Stimulated activated CD8-positive, alpha-beta memory T cell treated with anti-CD3 and anti-CD28 coated beads, Interleukin-2, amount 100 ng/mL, for 1 hour (primary cell): ENCODE results near the gene EFHC2.

Experiments used
- DNase-seq, 2 donors: peaks; one replicate each; pipeline ENCODE4 v3.0.0-alpha.2; 2020; ENCODE audit warnings: low read depth in 2 of 2

The EFHC2 gene

DNA sequence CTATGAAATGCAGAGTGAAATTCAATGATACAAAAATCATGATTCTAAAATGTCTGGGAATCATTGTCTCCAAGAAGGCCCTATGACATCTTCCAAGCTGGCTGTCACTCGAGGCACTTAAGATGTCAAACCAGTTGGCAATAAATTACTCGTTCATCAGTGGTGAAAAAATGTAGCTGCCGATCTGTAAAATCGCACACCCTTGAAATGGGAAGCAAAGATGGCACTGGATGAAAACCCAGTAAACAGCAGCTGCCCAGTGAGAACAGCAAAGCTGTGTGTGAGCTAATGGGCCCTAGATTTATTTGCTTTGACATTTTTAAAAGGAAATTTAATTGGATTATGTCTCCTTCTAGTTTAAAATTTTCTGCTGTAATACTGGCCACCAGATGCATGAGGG lies 188.3 kb downstream of the EFHC2 start:
- DNase-seq: no peak

DNA sequence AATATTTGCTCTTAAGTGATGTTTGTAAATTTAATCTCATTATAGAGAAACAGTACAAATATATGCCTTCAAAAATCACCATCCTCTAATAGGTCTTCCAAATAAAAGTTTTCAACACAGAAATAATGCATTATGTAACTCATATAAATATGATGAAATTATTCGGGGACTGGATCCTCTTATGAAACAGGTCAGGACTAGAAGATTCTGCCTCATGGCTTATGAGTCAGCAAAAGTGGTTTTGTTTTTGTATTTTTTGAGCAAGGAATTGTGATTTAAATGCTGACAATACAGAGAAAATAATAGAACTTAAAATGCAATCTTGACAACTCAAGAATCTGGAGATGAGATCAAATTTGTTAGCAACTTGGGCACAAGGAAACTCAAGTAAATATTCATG lies 190.6 kb downstream of the EFHC2 start:
- DNase-seq: no peak

DNA sequence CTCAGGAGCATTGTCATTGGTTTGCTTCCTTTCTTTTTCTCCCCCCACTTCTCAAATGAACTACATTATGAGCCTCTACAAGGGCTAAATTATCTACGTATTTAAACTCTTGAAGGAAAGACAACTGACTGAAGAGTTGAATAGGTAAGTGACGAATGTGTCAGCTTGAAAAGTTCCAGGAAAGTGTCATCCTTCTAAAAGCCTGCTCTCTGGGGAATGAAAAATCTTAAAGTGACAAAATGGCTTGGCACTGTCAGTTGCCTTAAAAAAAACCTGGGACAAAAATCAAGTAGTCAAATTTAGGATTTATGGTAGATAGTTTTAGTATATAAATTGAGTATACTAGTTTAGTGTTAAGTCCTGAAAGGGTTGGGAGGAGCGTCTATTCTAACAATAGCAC lies 196.3 kb downstream of the EFHC2 start:
- no peak for DNase-seq

DNA sequence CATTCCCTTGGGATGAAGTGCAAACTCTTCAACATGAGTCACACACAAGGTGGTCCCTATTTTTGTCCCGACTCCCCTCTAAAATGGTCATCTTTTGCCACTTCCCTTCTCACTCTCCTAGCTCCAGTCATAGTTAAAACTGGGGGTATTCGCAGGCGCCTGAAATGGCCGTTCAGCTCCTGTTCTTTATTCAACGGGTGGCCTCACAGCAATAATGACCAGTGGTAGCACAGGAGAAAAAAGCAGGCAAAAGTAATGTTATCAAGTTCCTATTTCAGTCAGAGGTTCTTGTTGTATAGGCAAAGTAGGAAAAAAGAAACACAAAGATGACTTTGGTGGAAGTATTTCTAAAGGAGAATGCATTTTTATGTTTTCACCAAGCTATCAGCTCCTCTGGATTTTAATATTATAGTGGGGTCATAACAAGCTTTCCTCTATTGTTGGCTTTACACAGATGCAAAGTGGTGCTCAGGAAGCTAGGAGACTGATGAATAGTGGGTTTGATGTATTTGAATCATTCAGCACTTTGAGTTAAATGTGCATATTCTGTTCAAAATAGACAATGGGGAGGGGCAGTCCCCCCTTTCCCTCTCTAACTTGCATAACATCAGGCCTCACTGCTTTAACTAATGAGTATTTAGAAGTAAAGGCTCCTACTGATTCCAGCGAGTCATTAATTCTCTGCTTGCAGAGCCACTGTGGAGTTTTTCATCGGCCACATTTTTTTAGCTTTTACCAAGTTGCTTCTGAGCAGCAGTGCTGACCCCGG lies 199.1 kb downstream of the EFHC2 start:
- DNase-seq: no peak

DNA sequence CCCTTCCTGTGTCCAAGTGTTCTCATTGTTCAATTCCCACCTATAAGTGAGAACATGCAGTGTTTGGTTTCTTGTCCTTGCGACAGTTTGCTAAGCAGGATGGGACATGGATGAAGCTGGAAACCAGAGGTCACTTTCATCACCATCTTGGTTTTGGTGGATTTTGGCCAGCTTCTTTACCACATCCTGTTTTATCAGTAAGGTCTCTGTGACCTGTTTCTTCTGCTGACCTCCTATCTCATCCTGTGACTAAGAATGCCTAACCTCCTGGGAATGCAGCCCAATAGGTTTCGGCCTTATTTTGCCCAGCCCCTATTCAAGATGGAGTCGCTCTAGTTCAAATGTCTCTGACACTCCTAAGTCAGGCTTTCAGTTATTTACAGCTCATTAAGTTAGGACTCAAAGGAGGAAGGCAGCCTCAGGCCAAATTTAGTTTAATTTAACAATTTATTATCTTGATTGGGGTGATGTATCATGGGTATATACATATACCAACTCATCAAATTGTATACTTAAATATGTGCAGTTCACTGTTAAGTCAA lies 200.3 kb downstream of the EFHC2 start:
- DNase-seq: no peak

DNA sequence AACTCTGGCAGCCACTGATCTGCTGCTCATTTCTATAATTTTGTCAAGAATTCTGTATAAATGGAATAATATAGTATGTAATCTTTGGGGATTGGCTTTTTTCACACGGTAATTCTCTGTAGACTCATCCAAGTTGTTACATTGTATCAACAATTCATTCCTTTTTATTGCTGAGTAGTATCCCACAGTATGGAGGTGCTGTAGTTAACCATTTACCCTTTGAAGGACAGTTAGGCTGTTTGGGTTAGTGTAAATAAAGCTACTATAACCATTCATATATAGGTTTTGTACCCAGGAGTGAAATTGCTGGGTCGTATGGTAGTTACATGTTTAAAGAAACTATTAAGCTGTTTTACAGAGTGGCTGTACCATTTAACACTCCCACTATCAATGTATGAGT lies 213.3 kb downstream of the EFHC2 start:
- no peak for DNase-seq

DNA sequence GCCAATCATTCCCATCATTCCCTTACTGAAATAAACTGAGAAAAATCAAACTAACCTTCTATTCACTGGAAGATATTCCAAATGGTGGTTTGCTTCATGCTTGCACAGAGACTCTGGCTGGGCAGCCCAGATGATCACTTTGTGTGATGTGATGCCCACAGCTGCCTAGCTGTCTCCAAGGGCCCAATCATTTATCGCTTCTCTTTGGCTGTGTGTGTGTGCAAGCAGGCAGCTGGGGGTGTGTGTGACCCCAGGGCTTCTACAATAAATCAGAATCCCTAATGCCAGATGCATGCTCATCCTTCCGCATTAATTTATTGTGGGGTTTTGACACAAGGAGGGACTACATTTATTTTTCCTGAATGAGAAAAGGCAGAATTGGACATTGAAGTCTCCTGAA lies 230.1 kb downstream of the EFHC2 start:
- no peak for DNase-seq

DNA sequence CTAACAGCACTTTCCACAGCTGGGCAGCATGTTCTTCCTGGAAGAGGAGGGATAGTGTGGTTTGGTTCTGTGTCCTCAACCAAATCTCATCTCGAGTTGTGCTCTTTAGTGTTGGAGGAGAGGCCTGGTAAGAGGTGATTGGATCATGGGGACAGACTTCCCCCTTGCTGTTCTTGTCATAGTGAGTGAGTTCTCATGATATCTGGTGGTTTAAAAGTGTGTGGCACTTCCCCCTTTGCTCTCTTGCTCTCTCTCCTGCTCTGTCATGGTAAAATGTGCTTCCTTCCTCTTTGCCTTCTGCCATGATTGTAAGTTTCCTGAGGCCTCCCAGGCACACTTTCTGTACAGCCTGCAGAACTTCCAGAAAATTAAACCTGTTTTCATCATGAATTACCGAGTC lies 236.6 kb downstream of the EFHC2 start:
- DNase-seq: no peak

DNA sequence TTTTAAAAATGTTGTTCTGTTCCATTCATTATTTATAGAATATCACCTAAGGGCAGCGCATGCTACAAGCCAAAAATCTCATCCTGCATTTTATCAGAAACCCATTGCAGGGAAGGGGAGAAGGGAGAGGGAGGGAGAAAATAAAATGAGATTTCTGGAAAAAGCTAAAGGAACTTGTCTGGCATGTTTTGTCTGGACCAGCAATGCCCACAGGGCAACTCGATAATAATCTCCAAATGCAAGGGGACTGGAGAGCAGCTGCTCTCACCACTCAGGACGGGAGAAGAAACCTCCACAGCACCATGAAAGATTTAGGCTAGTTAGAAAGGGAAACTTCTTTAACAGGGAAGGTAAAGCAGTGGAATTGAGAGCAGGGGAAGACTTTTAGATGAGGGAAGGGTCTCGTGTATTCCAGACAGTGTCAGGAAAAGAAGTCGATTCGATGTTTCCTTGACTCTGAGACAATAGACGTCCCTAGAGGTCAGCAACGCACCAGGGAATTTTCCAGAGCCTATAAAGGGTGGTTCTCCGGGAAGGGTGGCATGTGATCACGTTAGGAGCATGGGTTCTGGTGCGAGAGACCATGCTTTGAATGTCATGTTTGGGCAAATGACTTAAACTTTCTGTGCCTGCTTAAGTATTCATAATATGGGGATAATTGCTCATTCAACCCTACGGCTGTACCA lies 238.1 kb downstream of the EFHC2 start:
- no peak for DNase-seq

DNA sequence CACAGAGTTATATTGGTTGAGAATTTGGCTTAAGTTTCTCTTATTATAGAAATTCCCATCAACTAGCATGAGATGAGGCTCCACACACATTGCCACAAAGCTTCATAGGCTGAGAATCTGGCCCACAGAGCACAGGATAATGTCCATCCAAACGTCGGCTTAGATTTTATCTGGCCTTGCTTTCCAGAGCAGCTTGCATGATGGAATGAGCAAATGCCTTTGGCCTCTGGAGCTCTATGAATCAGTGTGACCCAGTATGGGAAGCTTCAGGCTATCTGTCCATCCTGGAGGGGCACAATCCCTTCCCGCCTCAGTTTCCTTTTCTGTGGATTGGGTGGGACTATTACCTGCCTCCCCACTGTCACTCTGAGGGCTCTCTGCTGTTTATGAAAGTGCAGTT lies 238.8 kb downstream of the EFHC2 start:
- no peak for DNase-seq

DNA sequence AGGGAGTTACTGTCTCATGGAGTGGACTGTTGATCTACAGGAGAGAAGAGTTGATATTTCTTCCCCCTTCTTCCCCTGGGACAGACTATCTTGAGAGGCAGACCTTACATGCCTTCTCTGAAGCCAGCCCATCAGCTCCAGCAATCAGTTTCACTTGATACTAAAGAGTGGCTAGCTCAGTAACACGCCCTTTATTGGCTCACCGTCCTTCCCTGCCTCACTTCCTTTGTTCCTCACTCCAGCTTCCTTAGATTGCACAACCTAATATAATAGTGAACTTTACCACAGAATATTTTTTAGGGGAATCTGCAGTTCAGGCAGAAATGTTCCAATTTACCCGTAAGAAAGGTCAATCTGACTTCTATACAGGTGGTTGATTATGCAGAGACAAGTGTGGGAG lies 242.2 kb downstream of the EFHC2 start:
- no peak for DNase-seq

DNA sequence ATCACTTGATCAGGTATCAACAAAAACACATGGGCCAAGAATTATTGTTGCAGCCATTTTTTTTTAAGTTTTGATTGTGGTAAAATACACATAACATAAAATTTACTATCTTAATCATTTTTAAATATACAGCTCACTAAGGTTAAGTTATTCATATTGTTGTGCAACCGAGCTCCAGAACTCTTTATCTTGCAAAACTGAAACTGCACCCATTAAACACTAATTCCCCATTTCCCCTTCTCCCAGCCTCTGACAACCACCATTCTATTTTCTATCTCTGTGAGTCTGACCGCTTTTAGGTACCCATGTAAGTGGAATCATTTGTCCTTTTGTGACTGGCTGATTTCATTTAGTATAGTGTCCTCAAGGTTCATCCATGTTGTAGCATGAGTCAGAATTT lies 244.1 kb downstream of the EFHC2 start:
- no peak for DNase-seq
